ENCODE measurements around the gene GLIS1.

The GLIS1 gene

DNA sequence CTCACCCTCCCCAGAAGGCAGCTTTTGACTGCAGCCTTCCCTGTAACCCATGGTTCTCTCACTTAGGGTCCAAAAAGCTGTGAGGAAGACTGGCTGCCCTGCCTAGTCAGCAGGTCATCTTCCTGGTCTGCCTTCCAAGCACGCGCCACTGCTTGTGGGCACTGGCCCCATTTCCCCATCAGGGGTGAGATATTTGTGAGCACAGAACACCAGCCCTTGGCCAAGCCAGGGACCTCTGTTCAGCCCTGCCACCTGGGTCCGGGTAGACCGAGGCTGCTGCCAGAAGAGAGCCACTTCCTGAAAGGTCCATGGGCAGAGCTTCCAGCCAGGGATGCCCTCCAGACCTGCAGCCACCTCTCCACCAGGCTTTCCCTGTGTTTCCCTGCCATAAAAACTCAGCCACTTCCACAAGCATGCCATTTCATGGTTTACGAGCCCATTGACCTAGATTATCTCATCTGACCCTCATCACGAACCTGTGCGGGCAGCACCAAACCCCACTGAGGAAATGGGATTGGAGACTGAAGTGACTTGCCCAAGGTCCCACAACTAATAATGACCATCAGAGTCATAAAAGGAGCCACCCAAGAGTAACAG, 40.5 kb downstream of the GLIS1 start:
- Mint-ChIP-seq H3K4me3 (no peak overlapping the region), H3K27ac (no peak overlapping the region), H3K27me3 (peaks cover 6% of the 10 kb centered on the region), H3K9me3 (no peaks in the 10 kb centered on the region), H3K36me3 (ENCODE audit: low read depth) (no peaks in the 10 kb centered on the region), H3K4me1 (ENCODE audit: low read depth) (no peaks in the 10 kb centered on the region)
- no peak for DNase-seq

DNA sequence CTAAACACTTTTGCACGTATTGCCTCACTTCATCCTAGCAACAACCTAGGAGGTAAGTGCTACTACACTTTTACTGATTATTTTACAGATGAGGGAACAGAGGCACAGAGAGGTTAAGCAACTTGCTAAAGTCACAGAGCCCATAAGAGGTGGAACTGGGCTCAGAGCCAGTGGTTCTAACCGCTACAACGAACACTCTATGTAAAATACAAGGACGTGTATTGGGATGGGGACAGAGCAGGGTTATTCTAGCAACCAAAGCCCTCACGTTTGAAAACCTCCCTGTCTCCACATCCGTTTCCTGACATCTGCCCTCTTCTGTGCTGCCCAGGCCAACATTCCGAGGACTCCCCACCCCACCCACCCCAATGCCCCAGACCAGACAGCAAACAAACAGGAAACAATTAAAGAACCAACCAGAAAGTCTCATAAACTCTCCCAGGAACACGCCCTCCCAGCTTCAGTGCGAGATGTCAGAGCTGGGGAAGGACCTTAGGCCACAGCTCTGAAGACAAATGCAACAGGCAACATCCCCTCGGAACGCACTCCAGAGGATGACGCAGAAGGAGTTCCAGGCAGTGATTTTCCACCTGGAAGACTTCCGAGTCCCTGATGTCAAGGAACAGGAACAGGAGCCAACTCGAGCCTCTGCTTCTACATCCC, 41.1 kb downstream of the GLIS1 start:
- Mint-ChIP-seq H3K27ac (no peak overlapping the region), H3K27me3 (peaks cover 6% of the 10 kb centered on the region), H3K36me3 (ENCODE audit: low read depth) (no peaks in the 10 kb centered on the region), H3K4me3 (no peak overlapping the region), H3K9me3 (no peaks in the 10 kb centered on the region), H3K4me1 (ENCODE audit: low read depth) (no peaks in the 10 kb centered on the region)
- DNase-seq: no peak

DNA sequence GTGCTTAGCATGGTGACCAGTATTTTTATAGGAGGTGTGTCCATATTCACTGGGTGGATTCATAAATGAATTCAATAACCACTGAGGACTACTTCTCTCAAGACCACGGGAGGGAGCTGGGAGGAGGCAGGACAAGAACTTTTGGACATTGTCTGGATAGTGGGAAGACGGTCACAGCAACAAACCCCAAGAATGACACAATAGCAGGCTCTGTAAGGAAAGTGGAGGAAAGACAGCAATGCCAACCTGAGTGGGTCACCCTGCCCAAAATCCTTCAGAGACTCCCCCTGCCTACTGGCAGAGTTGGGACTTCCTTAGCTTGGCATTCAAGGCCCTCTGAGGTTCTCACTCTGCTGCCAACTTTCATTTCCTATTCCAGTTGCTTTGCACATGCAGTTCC, 42.0 kb downstream of the GLIS1 start:
- DNase-seq: no peak
- no peak overlapping the region for H3K4me3 Mint-ChIP-seq
- H3K27ac Mint-ChIP-seq: no peak overlapping the region
- peaks cover 6% of the 10 kb centered on the region for H3K27me3 Mint-ChIP-seq
- no peaks in the 10 kb centered on the region for H3K9me3 Mint-ChIP-seq
- H3K4me1 Mint-ChIP-seq (ENCODE audit: low read depth): no peaks in the 10 kb centered on the region
- H3K36me3 Mint-ChIP-seq (ENCODE audit: low read depth): no peaks in the 10 kb centered on the region

DNA sequence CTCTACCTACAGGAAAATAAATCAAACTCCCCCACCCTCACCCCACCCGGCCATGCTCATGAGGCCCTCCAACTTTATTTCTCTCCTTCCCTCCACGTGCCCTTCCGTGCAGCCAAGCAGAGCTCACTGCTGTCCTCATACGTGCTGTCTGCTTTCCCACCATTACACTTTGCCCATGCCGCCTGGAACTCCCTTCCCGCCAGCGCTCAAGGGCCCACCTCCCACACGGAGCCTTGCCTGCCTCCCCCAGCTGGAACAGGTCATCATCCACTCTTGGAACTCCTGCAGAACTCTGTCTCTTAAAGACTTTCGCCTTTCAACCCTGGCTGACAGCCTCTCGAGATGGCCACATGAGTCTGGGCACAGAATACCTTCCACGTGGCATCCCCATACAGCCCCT, 42.4 kb downstream of the GLIS1 start:
- H3K27ac Mint-ChIP-seq: no peak overlapping the region
- H3K9me3 Mint-ChIP-seq: no peaks in the 10 kb centered on the region
- peaks cover 7% of the 10 kb centered on the region for H3K27me3 Mint-ChIP-seq
- no peak overlapping the region for H3K4me3 Mint-ChIP-seq
- H3K4me1 Mint-ChIP-seq (ENCODE audit: low read depth): no peaks in the 10 kb centered on the region
- DNase-seq: no peak
- H3K36me3 Mint-ChIP-seq (ENCODE audit: low read depth): no peaks in the 10 kb centered on the region

DNA sequence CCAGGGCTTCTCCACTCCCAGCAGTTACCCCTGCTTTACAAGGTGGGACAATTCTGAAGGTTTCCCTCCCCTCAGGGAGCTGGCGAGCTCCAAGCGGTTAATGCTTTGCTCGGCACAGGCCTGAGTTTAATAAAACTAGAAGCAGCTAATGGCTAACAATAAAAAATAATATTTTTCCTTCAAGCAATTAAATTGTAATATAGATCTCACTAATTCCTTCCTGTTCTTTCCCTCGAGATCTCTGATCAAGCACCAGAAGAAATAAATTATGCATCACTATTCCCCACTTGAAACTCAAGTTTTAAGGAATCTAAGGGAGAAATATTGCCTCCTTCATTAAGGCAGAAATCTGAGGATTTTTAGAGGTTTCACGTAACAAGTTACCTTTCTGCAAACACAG, 42.9 kb downstream of the GLIS1 start:
- no peaks in the 10 kb centered on the region for H3K9me3 Mint-ChIP-seq
- DNase-seq: no peak
- H3K36me3 Mint-ChIP-seq (ENCODE audit: low read depth): no peaks in the 10 kb centered on the region
- no peaks in the 10 kb centered on the region for H3K4me1 Mint-ChIP-seq (ENCODE audit: low read depth)
- H3K27ac Mint-ChIP-seq: no peak overlapping the region
- H3K27me3 Mint-ChIP-seq: peaks cover 11% of the 10 kb centered on the region
- H3K4me3 Mint-ChIP-seq: no peak overlapping the region

DNA sequence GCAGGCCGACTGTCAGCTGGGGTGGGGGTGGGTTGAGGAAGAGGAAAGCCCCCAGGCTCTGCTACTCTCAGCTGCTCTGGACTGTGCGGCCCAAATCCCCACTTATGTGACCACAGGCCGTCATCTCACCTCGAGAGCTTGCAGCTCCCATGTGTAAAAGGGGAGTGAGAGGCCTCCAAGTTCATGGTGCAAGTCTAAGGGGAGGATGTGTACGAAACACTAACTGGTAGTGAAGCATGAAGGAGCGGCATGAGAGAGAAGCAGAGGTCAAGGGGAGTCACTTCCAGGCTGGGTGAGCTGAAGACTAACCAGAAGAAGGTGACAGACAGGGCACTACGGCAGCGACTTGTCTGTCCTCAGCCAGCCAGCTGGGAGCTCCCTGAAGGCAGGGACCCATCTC, 43.8 kb downstream of the GLIS1 start:
- no peaks in the 10 kb centered on the region for H3K9me3 Mint-ChIP-seq
- H3K36me3 Mint-ChIP-seq (ENCODE audit: low read depth): no peaks in the 10 kb centered on the region
- no peaks in the 10 kb centered on the region for H3K4me1 Mint-ChIP-seq (ENCODE audit: low read depth)
- no peak overlapping the region for H3K4me3 Mint-ChIP-seq
- DNase-seq: no peak
- H3K27ac Mint-ChIP-seq: no peak overlapping the region
- H3K27me3 Mint-ChIP-seq: peaks cover 5% of the 10 kb centered on the region

DNA sequence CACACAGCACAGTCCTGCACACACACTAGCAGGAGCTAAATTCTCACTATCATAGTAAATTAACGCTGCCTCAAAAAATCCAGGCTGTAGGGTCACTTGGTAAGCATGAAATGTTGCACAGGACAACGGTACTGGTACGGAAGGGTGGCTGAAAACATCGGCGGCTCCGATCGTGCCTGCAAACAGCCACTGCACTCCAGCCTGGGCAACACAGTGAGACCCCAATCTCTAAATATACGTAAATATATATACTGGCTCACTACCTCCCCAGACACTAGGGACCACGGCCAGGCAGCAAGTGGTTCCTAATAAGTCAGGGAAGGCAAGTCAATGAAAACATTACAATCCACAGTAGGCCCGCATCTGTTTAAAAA, 44.3 kb downstream of the GLIS1 start:
- no peaks in the 10 kb centered on the region for H3K4me1 Mint-ChIP-seq (ENCODE audit: low read depth)
- H3K4me3 Mint-ChIP-seq: no peak overlapping the region
- H3K27ac Mint-ChIP-seq: no peak overlapping the region
- no peaks in the 10 kb centered on the region for H3K9me3 Mint-ChIP-seq
- peaks cover 5% of the 10 kb centered on the region for H3K27me3 Mint-ChIP-seq
- no peak for DNase-seq
- H3K36me3 Mint-ChIP-seq (ENCODE audit: low read depth): no peaks in the 10 kb centered on the region

DNA sequence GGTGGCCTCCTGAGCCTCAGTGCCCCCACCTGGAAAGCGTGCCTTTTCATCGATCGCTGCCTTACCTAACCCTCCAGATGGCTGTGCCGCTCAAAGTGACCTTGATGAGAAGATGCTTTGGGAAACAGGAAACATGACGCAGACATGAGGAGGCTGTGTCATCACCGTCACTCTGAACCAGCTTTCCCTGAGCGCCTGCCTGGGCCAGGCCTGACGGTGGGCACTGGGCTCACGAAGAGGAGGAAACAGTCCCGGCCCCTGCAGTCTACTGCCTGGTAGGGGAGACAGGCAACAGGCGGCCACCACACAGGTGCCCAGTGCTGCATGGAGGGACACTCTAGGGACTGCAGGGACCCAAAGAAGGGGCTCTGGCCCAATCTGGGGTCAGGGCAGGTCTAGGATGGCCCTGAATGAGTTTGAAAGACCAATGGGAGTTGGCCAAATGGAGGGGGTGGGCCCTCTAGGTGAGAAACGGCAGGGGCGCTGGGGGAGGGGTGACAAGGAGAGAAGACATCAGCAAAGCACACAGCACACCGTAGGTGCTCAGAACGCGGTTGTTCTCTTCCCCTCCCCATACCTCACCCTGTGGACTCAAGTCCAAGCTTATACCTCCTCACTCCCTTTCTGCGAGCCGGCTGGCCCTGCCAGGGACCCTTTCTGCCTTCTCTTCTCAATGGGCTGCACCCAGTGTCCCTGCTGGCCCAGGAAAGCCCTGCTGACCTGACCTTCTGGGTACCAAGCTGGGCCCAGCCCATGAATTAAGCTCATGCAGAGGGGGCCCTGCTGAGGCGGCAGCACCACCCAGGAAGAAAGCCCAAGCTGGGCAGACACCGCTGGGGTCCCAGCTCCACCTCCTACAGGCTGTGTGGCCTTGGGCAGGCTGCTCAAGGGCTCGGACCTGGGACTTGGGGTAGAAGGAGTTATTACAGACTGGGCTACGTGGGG, 44.9 kb downstream of the GLIS1 start:
- Mint-ChIP-seq H3K9me3 (no peaks in the 10 kb centered on the region), H3K27me3 (peaks cover 5% of the 10 kb centered on the region), H3K4me1 (ENCODE audit: low read depth) (no peaks in the 10 kb centered on the region), H3K36me3 (ENCODE audit: low read depth) (no peaks in the 10 kb centered on the region), H3K27ac (no peak overlapping the region), H3K4me3 (no peak overlapping the region)
- DNase-seq: no peak

DNA sequence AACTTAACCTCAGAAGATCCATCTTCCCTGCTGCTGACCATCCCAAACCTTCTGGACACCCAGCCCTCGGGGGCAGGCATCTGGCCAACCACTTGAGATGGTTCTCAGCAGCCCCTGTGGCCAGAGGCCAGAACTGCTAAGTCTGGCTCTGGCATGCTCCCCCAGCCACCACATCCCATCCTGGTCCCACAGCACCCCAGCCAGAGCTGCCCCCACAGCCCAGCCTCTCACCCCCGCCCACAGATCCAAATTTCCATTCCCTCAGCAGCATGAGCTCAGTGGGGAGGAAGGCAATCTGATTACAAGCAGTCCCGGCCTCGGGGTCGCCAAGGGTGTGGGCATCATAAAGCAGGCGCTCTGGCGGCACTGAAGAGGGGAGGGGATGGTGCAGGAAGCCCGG, 45.6 kb downstream of the GLIS1 start:
- peaks cover 5% of the 10 kb centered on the region for H3K27me3 Mint-ChIP-seq
- no peak overlapping the region for H3K4me3 Mint-ChIP-seq
- no peaks in the 10 kb centered on the region for H3K4me1 Mint-ChIP-seq (ENCODE audit: low read depth)
- H3K36me3 Mint-ChIP-seq (ENCODE audit: low read depth): no peaks in the 10 kb centered on the region
- no peak for DNase-seq
- no peaks in the 10 kb centered on the region for H3K9me3 Mint-ChIP-seq
- no peak overlapping the region for H3K27ac Mint-ChIP-seq

DNA sequence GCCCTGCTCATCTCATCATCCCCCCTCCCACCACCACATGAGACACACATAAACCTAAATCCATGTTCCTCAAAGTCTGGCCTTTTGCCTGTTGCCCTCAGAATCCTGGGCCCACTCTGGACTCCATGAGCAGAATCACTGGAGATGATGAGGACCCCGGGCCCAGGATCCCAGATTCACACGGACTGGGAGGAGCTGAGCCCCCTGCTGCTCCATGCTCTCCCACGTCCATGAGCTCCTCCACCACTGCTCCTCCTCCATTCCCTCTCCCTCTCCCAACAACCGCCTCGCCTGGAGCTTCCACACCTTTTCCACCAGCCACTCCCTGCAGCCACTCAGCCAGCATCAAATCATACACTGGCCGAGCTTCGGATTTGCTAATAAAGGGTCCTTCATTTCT, 47.6 kb downstream of the GLIS1 start:
- Mint-ChIP-seq H3K4me1 (ENCODE audit: low read depth) (no peaks in the 10 kb centered on the region), H3K27ac (no peak overlapping the region), H3K27me3 (peaks cover 15% of the 10 kb centered on the region), H3K36me3 (ENCODE audit: low read depth) (no peaks in the 10 kb centered on the region), H3K9me3 (no peaks in the 10 kb centered on the region), H3K4me3 (no peak overlapping the region)
- no peak for DNase-seq

DNA sequence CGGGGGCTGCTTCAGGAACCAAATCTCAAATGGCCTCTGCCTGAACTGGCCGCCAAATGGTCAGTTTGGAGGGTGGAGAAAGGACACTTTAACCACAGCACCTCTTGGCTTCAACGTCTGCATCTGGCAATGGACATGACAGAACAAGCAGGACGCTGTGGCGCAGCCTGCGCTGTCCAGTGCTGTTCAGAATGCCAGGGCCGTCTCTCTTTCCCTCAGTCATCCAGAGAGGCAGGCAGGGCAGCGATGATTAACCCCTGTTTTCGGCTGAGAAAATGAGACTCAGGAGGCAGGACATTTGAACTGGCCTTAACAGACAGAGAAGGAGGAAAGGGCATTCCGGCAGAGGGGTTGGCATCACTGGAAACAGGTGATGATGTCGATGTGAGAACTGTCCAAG, 48.6 kb downstream of the GLIS1 start:
- no peak overlapping the region for H3K27ac Mint-ChIP-seq
- no peaks in the 10 kb centered on the region for H3K9me3 Mint-ChIP-seq
- DNase-seq: no peak
- H3K4me1 Mint-ChIP-seq (ENCODE audit: low read depth): no peaks in the 10 kb centered on the region
- no peak overlapping the region for H3K4me3 Mint-ChIP-seq
- no peaks in the 10 kb centered on the region for H3K36me3 Mint-ChIP-seq (ENCODE audit: low read depth)
- H3K27me3 Mint-ChIP-seq: peaks cover 24% of the 10 kb centered on the region

DNA sequence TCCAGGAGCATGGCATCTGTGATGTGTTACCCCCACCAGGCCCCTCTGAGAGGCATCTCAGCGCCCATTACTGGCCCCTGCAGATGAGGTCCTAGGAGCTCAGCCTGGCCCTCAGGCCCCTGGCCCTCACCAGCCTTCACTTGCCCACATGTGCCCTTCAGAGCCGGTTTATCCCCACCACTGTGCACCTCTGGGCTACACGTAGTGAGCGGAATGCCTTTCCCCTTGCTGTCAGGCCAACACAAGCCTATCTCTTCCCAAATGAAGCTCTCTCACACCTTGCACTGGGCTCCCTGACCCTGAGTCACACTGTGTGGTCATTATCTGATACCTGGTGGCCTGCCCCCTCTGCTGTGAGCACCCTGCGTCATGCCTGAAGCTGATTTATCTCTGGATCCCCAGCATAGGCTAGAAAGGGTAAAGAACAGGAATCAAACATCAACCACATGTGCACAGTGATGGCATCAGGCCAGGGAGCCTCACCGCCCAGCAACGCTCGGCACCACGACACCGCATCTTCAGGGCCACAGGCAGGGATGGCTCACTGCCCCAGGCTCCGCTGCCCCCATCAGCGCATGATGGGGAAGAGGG, 49.1 kb downstream of the GLIS1 start:
- Mint-ChIP-seq H3K27ac (no peak overlapping the region), H3K9me3 (no peaks in the 10 kb centered on the region), H3K4me3 (no peak overlapping the region), H3K4me1 (ENCODE audit: low read depth) (no peaks in the 10 kb centered on the region), H3K27me3 (peaks cover 27% of the 10 kb centered on the region), H3K36me3 (ENCODE audit: low read depth) (no peaks in the 10 kb centered on the region)
- DNase-seq: no peak

DNA sequence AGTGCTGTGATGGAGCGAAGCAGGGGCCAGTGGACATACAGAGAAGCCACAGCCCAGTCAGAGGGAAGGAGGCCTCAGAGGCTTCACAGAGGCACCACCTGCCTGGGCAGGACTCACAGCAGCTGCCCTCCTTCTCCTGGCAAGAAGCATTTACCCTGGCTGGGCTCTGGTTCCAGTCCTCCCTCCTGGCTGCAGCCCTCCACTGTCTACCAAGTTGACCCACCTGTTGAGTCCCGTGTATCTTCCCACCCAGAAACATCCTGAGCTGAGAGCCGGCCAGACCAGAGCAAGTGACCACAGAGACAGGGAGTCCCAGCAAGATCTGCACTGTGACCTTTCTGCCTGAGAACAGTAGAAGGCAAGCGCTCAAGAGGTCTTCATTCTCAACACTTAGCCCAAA, 49.7 kb downstream of the GLIS1 start:
- Mint-ChIP-seq H3K27me3 (peaks cover 32% of the 10 kb centered on the region), H3K27ac (no peak overlapping the region), H3K9me3 (no peaks in the 10 kb centered on the region), H3K4me1 (ENCODE audit: low read depth) (no peaks in the 10 kb centered on the region), H3K4me3 (no peak overlapping the region), H3K36me3 (ENCODE audit: low read depth) (no peaks in the 10 kb centered on the region)
- no peak for DNase-seq

DNA sequence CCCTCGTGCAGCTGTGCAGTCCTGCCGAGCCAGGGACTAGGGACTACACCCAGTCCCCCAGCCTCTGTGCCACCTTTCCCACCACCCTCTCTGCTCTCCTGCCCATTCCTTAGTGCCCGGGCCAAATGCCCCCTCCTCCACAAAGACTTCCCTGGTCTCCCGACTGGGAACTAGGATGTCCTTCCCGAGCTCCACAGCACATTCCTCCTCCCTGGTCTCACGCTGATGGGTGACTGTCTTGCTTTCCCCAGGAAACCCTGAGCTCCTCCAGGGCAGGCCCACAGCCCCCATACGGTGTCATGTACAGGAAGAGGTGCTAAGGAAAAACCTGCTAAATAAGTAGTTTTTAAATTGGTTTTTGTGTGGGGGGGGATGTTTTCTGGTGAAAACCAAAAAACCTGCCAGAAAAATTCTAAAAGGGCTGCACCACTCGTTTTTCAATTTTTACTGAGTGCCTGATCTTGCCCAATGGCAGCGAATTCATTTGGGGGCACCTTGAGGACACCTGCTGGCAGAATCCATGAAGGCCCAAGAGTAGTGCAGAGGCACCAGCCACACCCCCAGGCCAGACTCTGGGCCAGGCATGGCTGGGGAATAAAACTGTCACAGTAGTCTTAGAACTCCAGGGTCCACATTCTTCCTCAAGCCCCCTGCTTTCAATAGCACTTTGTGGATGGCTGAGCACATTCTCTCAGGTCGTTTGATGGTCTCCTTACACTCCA, 50.4 kb downstream of the GLIS1 start:
- H3K36me3 Mint-ChIP-seq (ENCODE audit: low read depth): no peaks in the 10 kb centered on the region
- H3K27me3 Mint-ChIP-seq: peaks cover 32% of the 10 kb centered on the region
- no peak for DNase-seq
- no peak overlapping the region for H3K27ac Mint-ChIP-seq
- H3K9me3 Mint-ChIP-seq: no peaks in the 10 kb centered on the region
- no peaks in the 10 kb centered on the region for H3K4me1 Mint-ChIP-seq (ENCODE audit: low read depth)
- no peak overlapping the region for H3K4me3 Mint-ChIP-seq

Measured in activated T-cell treated with anti-CD3 and anti-CD28 coated beads, Interleukin-2, amount 50 U/mL, for 24 hours (primary cell).